ENCODE measurements around the gene CUL4A.

DNA sequence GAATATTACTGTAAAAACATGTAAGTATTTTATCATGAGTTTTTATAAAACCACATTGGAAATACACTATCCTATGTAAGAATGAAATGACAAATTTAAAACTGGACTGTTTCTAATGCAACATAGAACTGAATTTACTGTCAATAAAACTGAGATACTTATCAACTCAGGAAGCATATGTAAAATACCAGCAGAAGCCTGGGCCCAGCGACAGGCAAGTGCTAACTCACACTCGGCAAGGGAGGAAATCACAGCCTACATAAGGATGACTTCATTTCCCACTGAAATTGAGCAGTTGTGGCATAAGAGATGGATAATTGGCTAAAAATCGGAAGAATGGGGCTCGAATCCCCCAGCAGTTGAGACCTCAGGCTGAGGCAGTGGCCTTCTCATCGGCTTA is 38.9 kb upstream of the CUL4A start:
- no peak for TF ChIP-seq EZH2 (IDR thresholded peaks at IDR 0.05; ENCODE audit: insufficient read depth, poor library complexity, severe bottlenecking)
- TF ChIP-seq EZH2phosphoT487 (IDR thresholded peaks at IDR 0.05; ENCODE audit: insufficient read depth, low read depth) = no peak
